Omental fat pad (tissue), 4 donors: ENCODE measurements around the gene CBLL1. TPM values are rescaled to one million over a fixed set of nuclear protein-coding genes. Genes with fewer than 3 reads are reported as not detected.

ENCODE experiments used
- ATAC-seq: fragments of 150-250 bp; one replicate; pipeline ENCODE4 v1.9.1; 2016; ENCODE audit warnings: mild to moderate bottlenecking, moderate library complexity; ENCODE audit not compliant: low FRiP score
- DNase-seq: peaks from one replicate; pipeline ENCODE4 v3.0.0-alpha.2; 2019; ENCODE audit warnings: low spot score
- CTCF ChIP-seq, 3 donors: fragments of 450-650 bp; IDR thresholded peaks; one replicate each; pipeline ENCODE4 v1.5.1; 2016 to 2017; ENCODE audit warnings: antibody characterized with exemption in 3 of 3, mild to moderate bottlenecking in 3 of 3, moderate library complexity in 2 of 3
- total RNA-seq, 4 donors: library from RNA; depleted of rRNA; stranded (reverse); fragments of >200 nt; gene quantifications; one replicate each; pipeline ENCODE4 v1.1.0, GENCODE V29; 2016

The CBLL1 gene
- total RNA-seq, 4 donors from 2014 or later, result 24.8 to 36.9 (median 30.0) TPM

GRCh38 chr7:107742678-107743566, 1.0 kb upstream of the CBLL1 start:
- no peak for DNase-seq
- no peak for TF ChIP-seq CTCF (IDR thresholded peaks at IDR 0.05)

GRCh38 chr7:107744345-107744750, 406 bp downstream of the CBLL1 start:
- TF ChIP-seq CTCF (IDR thresholded peaks at IDR 0.05), result no peak
- DNase-seq (no peak), ATAC-seq (peak; percentile 64)

More at GRCh38 chr7:107742678-107743566, 1.0 kb upstream of the CBLL1 start:
- peak; percentile 12 for ATAC-seq

GRCh38 chr7:107746006-107746405, 2.1 kb downstream of the CBLL1 start:
- DNase-seq (no peak), ATAC-seq (no peak)
- TF ChIP-seq CTCF (IDR thresholded peaks at IDR 0.05), result no peak

- no peak for ATAC-seq
- no peak for DNase-seq
- no peak for TF ChIP-seq CTCF (IDR thresholded peaks at IDR 0.05)
Observed at GRCh38 chr7:107751113-107751512, 7.2 kb downstream of the CBLL1 start.

- DNase-seq (no peak), ATAC-seq (no peak)
- TF ChIP-seq CTCF (IDR thresholded peaks at IDR 0.05), result no peak
Observed at GRCh38 chr7:107754642-107755041, 10.7 kb downstream of the CBLL1 start.

GRCh38 chr7:107758667-107759066, 14.7 kb downstream of the CBLL1 start:
- DNase-seq (no peak), ATAC-seq (no peak)
- no peak for TF ChIP-seq CTCF (IDR thresholded peaks at IDR 0.05)

GRCh38 chr7:107767391-107767790, 23.4 kb downstream of the CBLL1 start:
- no peak for TF ChIP-seq CTCF (IDR thresholded peaks at IDR 0.05)
- ATAC-seq, result no peak
- DNase-seq, result no peak
